Brain microvascular endothelial cell (primary cell): ENCODE measurements around the gene FOXS1.

Experiments used
- DNase-seq: peaks from one replicate; pipeline ENCODE4 v3.0.0-alpha.2; 2020
- H3K27ac ChIP-seq: fragments of 250-450 bp; sonication (Bioruptor Pico); 2 replicates; pipeline ENCODE4 v1.5.1; 2020; ENCODE audit warnings: mild to moderate bottlenecking, moderate library complexity
- H3K27me3 ChIP-seq: fragments of 250-450 bp; sonication (Bioruptor Pico); replicated peaks from 2 replicates; pipeline ENCODE4 v1.5.1; 2020; ENCODE audit warnings: mild to moderate bottlenecking
- H3K36me3 ChIP-seq: fragments of 250-450 bp; sonication (Bioruptor Pico); replicated peaks from 2 replicates; pipeline ENCODE4 v1.5.1; 2020; ENCODE audit warnings: mild to moderate bottlenecking
- H3K4me3 ChIP-seq: 2 replicates; pipeline ENCODE4 v1.5.1; 2011; ENCODE audit warnings: low read depth, mild to moderate bottlenecking, control low read depth, low read length, moderate library complexity
- CTCF ChIP-seq: IDR thresholded peaks from 2 replicates; pipeline ENCODE4 v1.5.1; 2011; ENCODE audit warnings: low read depth, mild to moderate bottlenecking, moderate library complexity, low read length, control low read depth, inconsistent platforms; ENCODE audit errors: missing control alignments
- in situ Hi-C: cut with HindIII; loops from 2 replicates; pipeline ENCODE4 v1.10.0; 2017; ENCODE audit warnings: low sequenced_read_pairs, low pct_ligation_motif_present

Gene FOXS1

GRCh38 chr20:31846793-31847138 lies 1.4 kb upstream of the FOXS1 start:
- Histone ChIP-seq H3K27me3 (peaks cover 5% of the 10 kb centered on the region), H3K36me3 (no peaks in the 10 kb centered on the region), H3K27ac (no peak overlapping the region), H3K4me3 (no peak overlapping the region)
- DNase-seq, result no peak
- in situ Hi-C loops, result no loop called here
- TF ChIP-seq CTCF, result no peak

- TF ChIP-seq CTCF, result no peak
- Histone ChIP-seq H3K27ac (peak overlapping the region; percentile 99), H3K36me3 (no peaks in the 10 kb centered on the region), H3K4me3 (peak overlapping the region; percentile 46), H3K27me3 (peaks cover under 1% of the 10 kb centered on the region)
- DNase-seq, result no peak
- in situ Hi-C loops, result no loop called here
Observed at GRCh38 chr20:31844737-31845299, 586 bp downstream of the FOXS1 start.

- Histone ChIP-seq H3K36me3 (no peaks in the 10 kb centered on the region), H3K27me3 (no peaks in the 10 kb centered on the region), H3K4me3 (peak overlapping the region; percentile 46), H3K27ac (peak overlapping the region; percentile 99)
- no peak for TF ChIP-seq CTCF
- in situ Hi-C loops, result no loop called here
- no peak for DNase-seq
Observed at GRCh38 chr20:31843881-31844280, 1.5 kb downstream of the FOXS1 start.

GRCh38 chr20:31843288-31843687 lies 2.1 kb downstream of the FOXS1 start:
- in situ Hi-C loops, result no loop called here
- H3K27me3 ChIP-seq, result no peaks in the 10 kb centered on the region

GRCh38 chr20:31842471-31843157 lies 2.8 kb downstream of the FOXS1 start:
- H3K36me3 ChIP-seq, result no peaks in the 10 kb centered on the region
- H3K4me3 ChIP-seq, result peak overlapping the region; percentile 15
- peak; percentile 84 for DNase-seq
- H3K27ac ChIP-seq, result peak overlapping the region; percentile 99
- peak; percentile 9 for TF ChIP-seq CTCF
- no peaks in the 10 kb centered on the region for H3K27me3 ChIP-seq
- in situ Hi-C loops, result no loop called here

More at GRCh38 chr20:31843288-31843687, 2.1 kb downstream of the FOXS1 start:
- DNase-seq, result no peak
- peak overlapping the region; percentile 46 for H3K4me3 ChIP-seq
- no peaks in the 10 kb centered on the region for H3K36me3 ChIP-seq
- no peak for TF ChIP-seq CTCF
- peak overlapping the region; percentile 99 for H3K27ac ChIP-seq
